PC-3 (cell line): ENCODE data around the gene COQ10A. TPM values are rescaled to one million over a fixed set of nuclear protein-coding genes. Genes with fewer than 3 reads are reported as not detected.

ENCODE experiments used
- ATAC-seq: fragments of 200-7000 bp; cut with Tn5 transposase; 2 replicates; pipeline ENCODE4 v1.9.1; 2020; ENCODE audit warnings: mild to moderate bottlenecking, moderate library complexity
- BruUV-seq: library from RNA; stranded (reverse); fragments of 400-500 nt; replicated peaks from 2 replicates; lab custom pipeline; 2021; lab: Mats Ljungman, UMichigan
- CTCF ChIA-PET: fragments of 300-600 bp; sonication (Branson Sonifier 250); formaldehyde crosslinking; loops from one replicate; lab custom pipeline; 2022; ENCODE audit warnings: antibody characterized with exemption; lab: Charles Lee
- POLR2A ChIA-PET: fragments of 300-600 bp; sonication (Branson Sonifier 250); formaldehyde crosslinking; loops from one replicate; lab custom pipeline; 2022; ENCODE audit warnings: antibody characterized with exemption; ENCODE audit not compliant: unreplicated experiment; lab: Charles Lee
- DNase-seq: peaks from one replicate; pipeline ENCODE4 v3.0.0-alpha.2; 2015
- H2AFZ ChIP-seq: fragments of 300-600 bp; sonication (generic); 2 replicates; pipeline ENCODE4 v1.6.0; 2016; ENCODE audit warnings: antibody characterized with exemption, low read length
- H3F3A ChIP-seq: fragments of 300-600 bp; sonication (generic); one replicate; pipeline ENCODE4 v1.6.0; 2017; ENCODE audit warnings: antibody characterized with exemption, low read length, control low read depth, mild to moderate bottlenecking; ENCODE audit not compliant: unreplicated experiment
- H3K27ac ChIP-seq: fragments of 300-600 bp; sonication (generic); 2 replicates; pipeline ENCODE4 v1.5.1; 2016; ENCODE audit warnings: mild to moderate bottlenecking, low read length
- H3K27me3 ChIP-seq: fragments of 300-600 bp; sonication (generic); 2 replicates; pipeline ENCODE4 v1.6.1; 2016; ENCODE audit warnings: low read length, mixed read lengths
- H3K36me3 ChIP-seq: fragments of 300-600 bp; sonication (generic); 2 replicates; pipeline ENCODE4 v1.6.1; 2016; ENCODE audit warnings: low read depth, mixed run types, low read length, mixed read lengths
- H3K4me1 ChIP-seq: fragments of 300-600 bp; sonication (generic); 2 replicates; pipeline ENCODE4 v1.5.1; 2016; ENCODE audit warnings: low read length; ENCODE audit not compliant: insufficient read depth
- H3K4me2 ChIP-seq: fragments of 300-600 bp; sonication (generic); 2 replicates; pipeline ENCODE4 v1.6.0; 2016; ENCODE audit warnings: low read length
- H3K4me3 ChIP-seq: fragments of 300-600 bp; sonication (generic); 2 replicates; pipeline ENCODE4 v1.5.1; 2016; ENCODE audit warnings: mild to moderate bottlenecking, low read length, mixed read lengths
- H3K79me2 ChIP-seq: fragments of 300-600 bp; sonication (generic); 2 replicates; pipeline ENCODE4 v1.6.1; 2017; ENCODE audit warnings: low read length, mixed read lengths
- H3K9ac ChIP-seq: fragments of 300-600 bp; sonication (generic); 2 replicates; pipeline ENCODE4 v1.6.0; 2016; ENCODE audit warnings: mild to moderate bottlenecking, low read length
- H3K9me2 ChIP-seq: fragments of 300-600 bp; sonication (generic); replicated peaks from 2 replicates; pipeline ENCODE4 v1.6.1; 2016; ENCODE audit warnings: mixed run types, low read length, mixed read lengths
- H3K9me3 ChIP-seq: fragments of 300-600 bp; sonication (generic); 2 replicates; pipeline ENCODE4 v1.6.1; 2016; ENCODE audit warnings: low read length, mixed read lengths
- H4K20me1 ChIP-seq: fragments of 300-600 bp; sonication (generic); 2 replicates; pipeline ENCODE4 v1.6.1; 2016; ENCODE audit warnings: low read length, mixed read lengths
- EZH2 ChIP-seq: fragments of 300-600 bp; sonication (generic); IDR thresholded peaks from one replicate; pipeline ENCODE4 v1.6.1; 2017; ENCODE audit warnings: antibody characterized with exemption, mild to moderate bottlenecking, low read length; ENCODE audit not compliant: unreplicated experiment
- EZH2phosphoT487 ChIP-seq: fragments of 300-600 bp; sonication (generic); IDR thresholded peaks from 2 replicates; pipeline ENCODE4 v1.6.1; 2018; ENCODE audit warnings: mild to moderate bottlenecking, antibody characterized with exemption, low read length, borderline replicate concordance
- intact Hi-C: fragments of 100-400 bp; cut with micrococcal nuclease; formaldehyde crosslinking; loops from 2 replicates; pipeline ENCODE4 v1.9.0; 2023
- total RNA-seq: library from RNA; depleted of rRNA; stranded (reverse); fragments of >200 nt; gene quantifications from 2 replicates; pipeline ENCODE4 v1.2.3, GENCODE V29; 2014
- TF ChIP-seq, protein P1 (sequence below): fragments of 300-600 bp; sonication (generic); conservative IDR thresholded peaks from 2 replicates; pipeline ENCODE4 v1.5.1; 2017; ENCODE audit warnings: antibody characterized with exemption, low read depth, mild to moderate bottlenecking, low read length

Gene COQ10A
- total RNA-seq, 1 experiment from 2014 or later = 9.8 TPM

DNA sequence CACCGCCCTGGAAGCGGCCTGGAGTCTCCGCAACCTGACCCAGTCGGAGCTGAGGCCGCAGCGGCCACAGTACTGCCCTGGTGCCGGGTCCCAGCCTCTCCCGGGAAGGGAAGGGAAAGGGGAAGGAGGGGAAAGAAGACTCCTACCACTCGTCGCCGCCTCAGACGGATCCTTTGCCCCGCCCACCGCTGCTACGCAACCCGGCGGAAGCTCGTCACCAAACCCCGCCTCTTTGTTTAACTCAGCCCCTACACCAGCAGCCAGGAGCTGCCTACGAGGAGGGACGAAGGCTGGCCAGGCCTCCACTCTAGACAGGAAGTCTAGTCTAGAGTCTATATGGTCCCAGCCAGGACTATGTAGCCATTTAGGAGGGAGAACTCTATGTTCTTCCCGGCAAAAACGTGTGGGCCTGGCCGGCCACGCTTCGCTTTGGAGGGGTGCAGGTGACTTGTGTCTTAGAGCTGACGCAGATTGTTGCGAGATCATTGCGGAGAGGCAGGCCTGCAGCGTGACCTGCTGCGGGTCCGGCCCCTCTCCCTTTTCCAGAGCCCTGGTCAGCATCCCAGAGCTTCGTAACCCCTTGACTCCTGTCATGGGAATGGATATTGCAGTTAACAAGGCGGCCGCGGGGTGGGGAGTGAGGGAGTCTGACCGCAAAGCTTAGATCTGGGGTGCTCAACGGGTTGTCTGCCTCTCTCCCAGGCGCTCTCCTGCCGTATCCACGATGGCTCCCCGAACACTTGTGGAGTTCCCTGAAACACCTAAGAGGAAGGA is 44.8 kb upstream of the COQ10A start, which contains the start of gene RNF41:
RNF41 (minus strand) TSS at position 166 of the 774 bp plus-strand sequence. CDS start 7,875 bp downstream, outside the sequence.
- CTCF ChIA-PET = interaction anchor here (0.5 to 1.6 kb wide), 8 partner anchors 15 to 1897 kb away, joined by 3 to 9 read pairs (median 5); partner anchors contain the start of genes COPZ1 and SMARCC2
- Histone ChIP-seq H3K4me1 (peaks cover 22% of the 10 kb centered on the region), H3K27ac (peak within 1 kb of the TSS; percentile 81), H2AFZ (peak within 1 kb of the TSS; percentile 89), H3K4me2 (peak within 1 kb of the TSS; percentile 94), H3K9ac (peak within 1 kb of the TSS; percentile 82), H3K4me3 (peak within 1 kb of the TSS; percentile 90), H4K20me1 (no peaks in the 10 kb centered on the region), H3K9me3 (no peaks in the 10 kb centered on the region), H3K36me3 (no peaks in the 10 kb centered on the region), H3K27me3 (no peaks in the 10 kb centered on the region), H3F3A (no peaks in the 10 kb centered on the region), H3K79me2 (peaks cover 35% of the 10 kb centered on the region), H3K9me2 (no peaks in the 10 kb centered on the region)
- intact Hi-C loops = loop anchor here (5.0 kb wide), 1 partner anchor 45 kb away; the partner anchor contains the start of gene COQ10A
- POLR2A ChIA-PET = interaction anchor here (0.5 to 1.3 kb wide), 4 partner anchors 94 to 227 kb away, joined by 3 to 17 read pairs (median 7); partner anchors contain the start of genes ESYT1, PA2G4 and TIMELESS
- TSS peak; percentile 41 for BruUV-seq
- no peak for TF ChIP-seq EZH2phosphoT487
- TF ChIP-seq, protein P1, sequence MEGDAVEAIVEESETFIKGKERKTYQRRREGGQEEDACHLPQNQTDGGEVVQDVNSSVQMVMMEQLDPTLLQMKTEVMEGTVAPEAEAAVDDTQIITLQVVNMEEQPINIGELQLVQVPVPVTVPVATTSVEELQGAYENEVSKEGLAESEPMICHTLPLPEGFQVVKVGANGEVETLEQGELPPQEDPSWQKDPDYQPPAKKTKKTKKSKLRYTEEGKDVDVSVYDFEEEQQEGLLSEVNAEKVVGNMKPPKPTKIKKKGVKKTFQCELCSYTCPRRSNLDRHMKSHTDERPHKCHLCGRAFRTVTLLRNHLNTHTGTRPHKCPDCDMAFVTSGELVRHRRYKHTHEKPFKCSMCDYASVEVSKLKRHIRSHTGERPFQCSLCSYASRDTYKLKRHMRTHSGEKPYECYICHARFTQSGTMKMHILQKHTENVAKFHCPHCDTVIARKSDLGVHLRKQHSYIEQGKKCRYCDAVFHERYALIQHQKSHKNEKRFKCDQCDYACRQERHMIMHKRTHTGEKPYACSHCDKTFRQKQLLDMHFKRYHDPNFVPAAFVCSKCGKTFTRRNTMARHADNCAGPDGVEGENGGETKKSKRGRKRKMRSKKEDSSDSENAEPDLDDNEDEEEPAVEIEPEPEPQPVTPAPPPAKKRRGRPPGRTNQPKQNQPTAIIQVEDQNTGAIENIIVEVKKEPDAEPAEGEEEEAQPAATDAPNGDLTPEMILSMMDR = no peak
- no peak for TF ChIP-seq EZH2
- DNase-seq (peak; percentile 96), ATAC-seq (peak; percentile 71)

DNA sequence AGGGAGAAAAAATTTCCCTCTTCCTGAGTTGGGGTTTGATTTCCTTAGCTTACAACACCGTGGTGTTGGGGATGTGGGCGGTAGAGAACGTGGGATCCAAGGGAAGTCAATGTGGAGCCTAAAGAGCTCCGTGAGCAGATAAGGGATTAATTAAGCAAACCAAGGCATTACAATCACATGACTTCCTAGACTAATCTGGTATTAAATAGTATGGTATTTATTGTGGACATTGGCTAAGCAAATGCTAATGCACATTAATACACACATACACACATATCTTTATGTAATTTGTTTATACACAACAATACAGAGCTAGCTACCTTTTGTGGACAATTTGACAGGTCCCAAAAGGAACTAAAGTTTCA is 44.2 kb upstream of the COQ10A start:
- Histone ChIP-seq H3K36me3 (no peaks in the 10 kb centered on the region), H3F3A (no peaks in the 10 kb centered on the region), H3K9me3 (no peaks in the 10 kb centered on the region), H3K27ac (peak overlapping the region; percentile 81; the same call in 1 of the 2 replicates), H3K4me1 (peaks cover 22% of the 10 kb centered on the region), H3K4me3 (peak overlapping the region; percentile 90; the same call in 1 of the 2 replicates), H2AFZ (no peak overlapping the region), H3K9me2 (no peaks in the 10 kb centered on the region), H4K20me1 (no peaks in the 10 kb centered on the region), H3K79me2 (peaks cover 35% of the 10 kb centered on the region), H3K4me2 (peak overlapping the region; percentile 94), H3K27me3 (no peaks in the 10 kb centered on the region), H3K9ac (no peak overlapping the region)
- intact Hi-C loops = loop anchor here (5.0 kb wide), 1 partner anchor 45 kb away; the partner anchor contains the start of gene COQ10A
- ATAC-seq (no peak), DNase-seq (no peak)
- ChIA-PET POLR2A (interaction anchor here (0.5 to 1.3 kb wide), 2 partner anchors 94 to 135 kb away, joined by 11 to 17 read pairs; partner anchors contain the start of gene ESYT1), CTCF (interaction anchor here (1.2 to 1.6 kb wide), 2 partner anchors 15 to 33 kb away, joined by 3 to 9 read pairs; partner anchors contain the start of gene SMARCC2)
- TF ChIP-seq EZH2 (no peak), EZH2phosphoT487 (no peak)
- TF ChIP-seq, protein P1 = no peak
- no TSS peak for BruUV-seq
